K562 (cell line): ENCODE measurements around the gene WDHD1.

Experiments used
- DPF2 ChIP-seq: fragments of 450-650 bp; IDR thresholded peaks from 2 replicates; pipeline ENCODE4 v1.6.1; 2016
- HCFC1 ChIP-seq: IDR thresholded peaks from 2 replicates; pipeline ENCODE4 v1.6.1; 2012; ENCODE audit warnings: low read depth, low read length, improper control_type of control experiment
- OTX1 ChIP-seq: fragments of 450-650 bp; formaldehyde crosslinking; IDR thresholded peaks from 2 replicates; pipeline ENCODE4 v1.4.0; 2022; ENCODE audit warnings: mild to moderate bottlenecking

- TF ChIP-seq DPF2 (no peak), OTX1 (CRISPR knock-in tag) (no peak), HCFC1 (no peak)
Measured at GRCh38 chr14:55052269-55052930, 25.5 kb upstream of the WDHD1 start.
